ENCODE results near the gene TFPI.

Gene TFPI

DNA sequence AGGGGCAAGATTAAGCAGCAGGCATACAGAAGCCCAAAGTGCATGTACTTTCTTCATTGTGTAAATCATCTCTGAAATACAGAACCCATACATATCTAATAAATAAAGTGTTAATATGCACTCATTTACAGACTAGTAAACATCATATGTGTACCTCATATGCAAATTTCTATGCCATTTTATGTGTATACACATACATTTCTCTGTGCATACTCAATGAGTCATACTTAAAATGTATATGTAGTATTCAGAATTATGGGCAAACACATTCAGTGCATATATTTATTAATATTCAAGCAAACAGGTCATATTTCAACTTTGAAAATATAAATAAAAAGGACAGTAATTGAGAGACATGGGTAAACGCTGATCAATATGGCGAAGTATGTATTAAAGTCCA is 50.5 kb downstream of the TFPI start:
- DNase-seq = no peak

DNA sequence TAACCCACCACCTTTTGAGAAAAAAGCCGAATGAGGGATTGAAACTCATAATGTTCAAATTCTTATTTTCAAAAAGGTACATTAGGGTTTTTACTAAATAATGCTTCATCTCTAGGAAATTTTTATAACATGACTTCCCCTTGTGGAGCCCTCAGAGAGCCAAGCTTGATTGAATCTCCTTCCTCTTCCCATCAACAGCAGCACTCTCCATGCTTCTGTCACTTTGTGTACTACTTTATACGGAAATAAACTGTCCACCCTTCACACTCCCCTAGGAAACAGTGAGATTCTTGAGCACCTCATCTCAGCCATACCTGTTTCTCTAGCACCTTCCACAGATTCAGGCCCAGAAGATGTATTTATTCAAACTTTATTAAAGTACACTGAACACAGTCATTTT is 51.8 kb downstream of the TFPI start:
- no peak for DNase-seq

DNA sequence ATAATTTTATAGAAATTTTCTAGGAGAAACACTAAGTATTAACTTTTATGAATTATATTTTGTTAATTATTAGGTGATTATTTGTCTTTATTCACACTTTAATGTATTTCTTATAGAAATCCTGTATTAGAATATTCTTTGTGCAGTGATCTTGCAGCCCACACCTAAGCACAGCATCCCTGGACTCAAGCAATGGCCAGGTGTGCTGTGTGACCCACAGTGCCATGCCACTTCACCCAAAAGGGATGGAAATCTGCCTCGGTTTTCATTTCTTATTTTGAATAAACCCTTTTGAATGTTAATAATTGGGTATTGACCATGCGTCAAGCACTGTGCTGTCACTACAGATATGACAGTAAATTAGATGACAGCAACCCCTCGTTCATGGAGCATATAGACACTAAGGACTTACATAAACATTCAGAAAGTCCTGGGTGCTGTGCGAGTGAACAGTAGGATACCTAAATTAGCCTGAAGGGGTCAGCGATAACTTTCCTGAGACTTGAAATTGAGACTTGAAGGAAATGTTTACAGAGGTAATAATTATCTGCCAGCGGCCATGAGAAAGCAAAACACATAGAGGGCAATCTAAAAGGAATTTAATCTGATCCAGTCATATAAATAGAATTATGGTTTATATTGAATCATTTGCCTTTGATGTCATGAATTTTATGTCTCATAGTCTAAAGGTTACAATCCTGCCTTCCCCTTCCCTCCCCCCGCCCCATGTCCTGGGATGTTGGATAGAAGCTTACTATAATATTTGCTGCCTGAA is 53.5 kb downstream of the TFPI start:
- DNase-seq = no peak

DNA sequence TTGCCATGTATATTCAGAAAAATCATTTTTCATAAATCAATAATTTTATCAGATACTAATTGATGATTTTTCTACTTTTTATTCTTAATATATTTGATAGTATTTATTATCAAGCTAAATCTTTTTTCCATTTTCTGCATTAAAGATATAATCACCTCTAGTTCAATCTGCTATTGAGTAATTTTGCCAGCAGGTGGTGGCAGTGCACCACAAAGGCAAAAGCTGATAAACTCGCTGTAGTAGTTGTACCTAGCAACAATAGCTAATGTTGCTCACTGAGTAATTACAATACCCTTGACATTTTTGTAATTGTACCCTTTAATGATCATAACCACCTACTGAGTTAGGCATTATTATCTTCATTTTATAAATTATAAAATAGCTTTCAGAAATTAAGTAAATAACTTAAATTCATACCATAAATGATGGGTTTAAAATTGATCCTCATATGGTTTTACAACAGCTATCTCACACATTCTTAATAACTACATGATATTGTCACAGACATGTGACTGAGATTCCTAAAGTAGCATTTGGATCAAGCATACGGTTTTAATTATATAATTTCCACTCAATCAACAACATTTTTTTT is 54.2 kb downstream of the TFPI start:
- peak in 4 of 14 donors; percentile 1 to 8 (median 2) for DNase-seq

DNA sequence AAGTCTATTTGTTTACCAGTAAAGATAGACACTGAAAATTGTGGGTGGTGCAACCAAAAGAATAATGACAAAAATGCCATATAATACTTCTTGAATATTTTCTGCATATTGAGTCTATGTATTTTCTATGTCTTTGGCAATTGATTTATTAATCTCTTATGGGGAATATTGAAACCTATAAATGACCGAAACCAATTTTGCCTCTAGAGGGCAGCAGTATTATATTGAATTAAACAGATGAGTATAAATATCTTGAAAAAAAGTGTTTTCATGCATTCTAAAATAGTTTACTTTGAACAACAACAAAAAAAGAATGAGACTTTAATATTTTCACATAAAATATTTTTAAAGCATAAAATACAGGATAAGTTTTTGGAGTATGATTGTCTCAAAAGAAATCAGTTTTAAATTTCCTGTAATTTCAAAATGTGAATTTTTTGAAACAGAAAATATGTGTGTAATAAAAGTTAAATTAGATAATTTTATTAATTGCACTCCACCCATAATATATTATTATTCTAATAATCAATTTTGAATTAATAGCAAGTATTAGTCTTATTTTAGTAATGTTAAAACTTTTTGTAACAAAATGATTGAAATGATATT is 56.3 kb downstream of the TFPI start:
- DNase-seq = no peak

DNA sequence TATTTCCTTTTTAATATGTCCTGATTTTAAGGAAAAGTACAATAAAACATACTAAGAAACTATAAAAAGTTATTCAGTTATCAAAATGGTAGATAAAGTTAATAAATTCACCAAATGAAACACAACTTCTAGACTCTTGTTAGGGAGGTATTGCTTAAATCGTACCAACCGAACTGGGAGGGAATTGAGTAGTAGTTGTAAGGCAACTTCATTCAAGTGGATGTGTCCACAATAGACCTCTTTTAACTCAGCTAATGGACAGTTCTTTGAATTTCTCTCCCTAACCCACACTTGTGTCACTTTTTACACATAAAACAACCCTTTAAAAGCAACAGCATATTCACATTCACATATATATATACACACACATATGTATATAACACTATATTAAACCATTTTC is 57.1 kb downstream of the TFPI start:
- no peak for DNase-seq

DNA sequence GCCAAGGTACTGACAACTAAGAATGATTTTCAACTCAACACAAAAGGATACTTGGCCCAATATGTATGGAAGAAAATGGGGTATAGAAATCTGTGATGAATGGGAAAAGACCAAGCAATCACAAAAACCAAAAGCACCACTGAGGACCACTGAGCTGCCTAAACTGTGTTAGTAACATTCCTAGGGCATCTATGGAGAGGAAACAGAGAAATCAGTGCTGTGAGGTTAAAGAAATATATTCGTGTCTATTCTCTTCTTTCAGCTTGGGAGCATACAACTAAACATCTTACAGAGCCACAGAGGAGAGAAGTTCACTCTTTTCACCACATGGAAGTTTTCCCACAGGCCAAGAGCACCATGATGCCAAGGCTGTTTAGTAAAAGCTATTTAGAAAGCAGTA is 58.9 kb downstream of the TFPI start:
- no peak for DNase-seq

DNA sequence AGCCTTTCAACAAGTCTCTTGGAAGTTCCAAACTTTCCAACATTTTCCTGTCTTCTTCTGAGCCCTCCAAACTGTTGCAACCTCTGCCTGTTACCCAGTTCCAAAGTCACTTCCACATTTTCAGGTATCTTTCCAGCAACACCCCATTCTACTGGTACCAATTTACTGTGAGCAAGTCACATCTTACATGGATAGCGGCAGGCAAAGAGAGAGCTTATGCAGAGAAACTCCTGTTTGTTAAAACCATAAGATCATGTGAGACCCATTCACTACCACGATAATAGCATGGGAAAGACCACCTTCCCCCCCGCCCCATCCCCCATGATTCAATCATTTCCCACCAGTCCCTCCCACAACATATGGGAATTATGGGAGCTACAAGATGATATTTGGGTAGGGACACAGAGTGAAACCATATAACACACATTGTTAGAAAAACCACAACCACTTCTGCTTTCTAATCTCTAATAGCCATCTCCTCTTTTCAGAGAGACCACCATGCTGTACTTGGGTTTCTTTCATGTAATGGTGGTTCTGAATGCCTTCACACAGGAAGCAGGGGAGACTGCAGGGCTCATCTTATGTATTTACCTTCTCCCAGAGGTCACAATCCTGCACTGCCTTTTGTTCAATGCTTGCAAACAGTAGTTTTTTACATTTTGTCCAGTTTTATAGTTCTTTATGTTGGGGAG is 60.2 kb downstream of the TFPI start:
- no peak for DNase-seq

DNA sequence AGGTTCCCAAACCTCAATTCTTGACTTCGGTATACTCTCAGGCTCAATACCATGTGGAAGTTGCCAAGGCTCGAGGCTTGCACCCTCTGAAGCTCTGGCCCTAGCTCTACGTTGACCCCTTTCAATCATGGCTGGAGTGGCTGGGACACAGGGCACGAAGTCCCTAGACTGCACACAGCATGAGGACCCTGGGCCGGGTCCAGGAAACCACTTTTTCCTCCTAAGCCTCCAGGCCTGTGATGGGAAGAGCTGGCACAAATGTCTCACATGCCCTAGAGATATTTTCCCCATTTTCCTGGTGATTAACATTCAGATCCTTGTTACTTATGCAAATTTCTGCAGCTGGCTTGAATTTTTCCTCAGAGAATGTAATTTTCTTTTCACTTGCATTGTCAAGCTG is 61.1 kb downstream of the TFPI start:
- DNase-seq = no peak

DNA sequence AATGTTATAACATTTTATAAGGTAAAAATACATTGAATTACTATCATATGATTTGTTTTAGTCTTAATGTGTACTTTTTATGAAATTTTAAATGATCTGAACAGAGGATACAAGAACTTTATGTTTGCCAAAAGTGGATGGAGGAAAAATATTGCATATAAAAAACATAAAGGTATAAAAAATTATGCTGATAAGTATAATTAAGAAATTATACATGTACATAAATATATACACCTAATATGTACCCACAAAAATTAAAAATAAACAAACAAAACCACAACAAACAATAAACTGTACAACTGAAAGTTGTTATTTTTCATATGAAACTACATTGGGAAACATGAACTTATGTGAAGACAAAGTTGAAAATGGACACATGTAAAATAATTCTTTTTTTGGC is 68.0 kb downstream of the TFPI start:
- no peak for DNase-seq

DNA sequence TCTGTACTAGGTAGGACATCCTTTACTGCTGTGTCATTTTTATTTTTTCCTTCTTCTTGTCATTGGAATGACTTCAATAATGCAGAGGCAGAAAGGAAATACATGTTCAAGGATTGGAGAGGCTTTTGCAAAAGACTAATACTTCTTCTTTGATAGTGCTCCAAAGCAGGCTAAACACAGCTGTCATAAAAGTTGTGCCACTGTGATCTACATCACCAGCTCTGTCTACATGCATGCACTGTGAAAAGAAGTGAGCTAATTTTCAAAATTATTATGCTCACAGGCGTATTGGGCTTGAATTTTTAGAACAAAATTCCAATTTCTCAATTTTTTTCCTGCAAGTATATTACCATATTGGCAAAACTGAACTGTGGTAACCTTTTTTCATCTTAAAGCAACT is 68.7 kb downstream of the TFPI start:
- DNase-seq = no peak

DNA sequence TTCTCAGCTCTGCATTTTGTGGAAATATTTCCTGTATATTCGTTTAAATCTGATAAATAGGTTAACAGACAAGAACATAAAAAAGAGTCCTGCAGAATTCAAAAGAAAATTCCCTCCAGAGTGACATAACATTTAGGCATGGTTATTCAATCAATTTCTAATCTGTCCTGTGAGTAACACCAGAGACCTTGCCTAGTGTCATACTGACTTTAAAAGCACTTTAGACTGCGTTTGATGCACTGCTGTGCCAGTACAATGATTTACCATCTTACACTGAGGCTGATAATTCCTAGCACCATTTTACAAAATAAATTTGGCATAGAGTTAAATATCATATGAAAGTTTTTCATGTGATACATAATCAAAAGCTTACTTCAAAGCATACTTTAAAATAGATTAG is 70.7 kb downstream of the TFPI start:
- no peak for DNase-seq

DNA sequence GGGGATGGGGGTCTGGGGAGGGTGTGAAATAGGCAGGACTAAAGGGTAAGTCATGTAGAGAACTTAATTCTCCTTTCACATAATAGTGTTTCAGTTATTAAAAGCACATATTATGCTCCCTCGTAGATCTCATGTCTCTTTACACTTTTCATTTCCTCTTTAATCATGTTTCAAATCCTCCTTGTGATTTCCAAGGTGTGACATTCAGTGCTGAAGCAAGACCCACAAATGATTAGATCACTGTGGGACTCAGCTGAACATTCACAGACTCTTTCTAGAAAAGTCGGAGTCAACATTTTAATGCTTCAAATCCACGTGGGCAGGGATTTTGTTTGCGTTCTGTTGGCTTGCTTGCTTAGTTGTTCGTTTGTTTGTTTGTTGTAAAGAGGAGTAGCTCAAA is 71.4 kb downstream of the TFPI start:
- DNase-seq = no peak

DNA sequence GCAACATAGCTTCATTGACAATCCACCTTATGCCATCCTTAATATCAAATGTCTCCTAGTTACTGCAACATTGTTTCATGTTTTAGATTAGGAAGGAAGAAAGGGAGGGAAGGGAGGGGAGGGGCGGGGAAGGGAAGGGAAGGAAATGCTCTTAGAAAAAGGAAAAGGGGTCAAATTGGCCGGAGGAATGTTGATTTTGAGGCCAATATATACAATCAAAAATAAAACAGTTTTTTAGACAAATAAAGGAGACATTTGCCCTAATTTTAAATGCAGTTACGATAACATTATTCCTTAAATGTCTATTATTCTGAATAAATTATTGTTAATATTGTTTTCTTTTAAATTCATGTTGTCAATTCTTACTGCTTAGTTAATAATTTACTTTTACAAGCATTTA is 72.7 kb downstream of the TFPI start:
- DNase-seq = no peak

DNA sequence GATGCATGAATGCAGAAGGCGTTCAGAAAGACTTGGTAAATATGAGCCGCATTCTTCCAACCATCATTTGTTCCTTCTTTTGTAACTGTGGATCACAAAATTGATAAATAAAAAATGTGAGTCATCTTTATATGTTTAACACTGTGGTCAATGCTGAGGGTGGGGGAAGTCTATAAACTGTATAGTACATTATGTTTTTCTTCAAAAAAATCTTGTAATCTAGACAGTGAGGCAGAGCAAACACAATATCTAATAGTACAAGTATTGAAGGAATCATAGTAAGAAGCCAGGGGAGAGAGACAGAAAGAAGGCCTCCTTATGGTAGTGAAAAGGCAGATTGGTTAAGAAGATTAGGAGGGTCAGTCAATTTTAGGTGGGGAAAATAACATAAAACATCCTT is 75.5 kb downstream of the TFPI start:
- DNase-seq = no peak

DNA sequence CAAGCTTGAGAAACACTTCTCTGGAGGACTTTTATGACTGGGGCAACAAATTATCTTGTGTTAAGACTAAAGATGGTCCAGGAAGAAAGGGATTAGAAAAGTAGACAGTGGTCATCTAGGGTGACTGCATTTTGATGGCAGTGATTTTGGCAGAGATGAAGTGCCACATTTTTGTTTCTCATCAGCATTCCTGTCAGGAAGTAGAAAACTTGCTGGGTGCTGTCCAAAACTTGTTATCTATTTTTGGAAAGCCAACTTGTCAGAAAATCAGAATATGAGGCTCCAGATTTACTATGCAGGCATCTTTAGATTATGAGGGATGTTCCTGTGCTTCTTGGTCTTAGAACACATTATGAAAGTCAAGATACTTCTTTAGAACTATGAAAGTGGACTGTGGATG is 77.2 kb downstream of the TFPI start:
- DNase-seq = no peak

DNA sequence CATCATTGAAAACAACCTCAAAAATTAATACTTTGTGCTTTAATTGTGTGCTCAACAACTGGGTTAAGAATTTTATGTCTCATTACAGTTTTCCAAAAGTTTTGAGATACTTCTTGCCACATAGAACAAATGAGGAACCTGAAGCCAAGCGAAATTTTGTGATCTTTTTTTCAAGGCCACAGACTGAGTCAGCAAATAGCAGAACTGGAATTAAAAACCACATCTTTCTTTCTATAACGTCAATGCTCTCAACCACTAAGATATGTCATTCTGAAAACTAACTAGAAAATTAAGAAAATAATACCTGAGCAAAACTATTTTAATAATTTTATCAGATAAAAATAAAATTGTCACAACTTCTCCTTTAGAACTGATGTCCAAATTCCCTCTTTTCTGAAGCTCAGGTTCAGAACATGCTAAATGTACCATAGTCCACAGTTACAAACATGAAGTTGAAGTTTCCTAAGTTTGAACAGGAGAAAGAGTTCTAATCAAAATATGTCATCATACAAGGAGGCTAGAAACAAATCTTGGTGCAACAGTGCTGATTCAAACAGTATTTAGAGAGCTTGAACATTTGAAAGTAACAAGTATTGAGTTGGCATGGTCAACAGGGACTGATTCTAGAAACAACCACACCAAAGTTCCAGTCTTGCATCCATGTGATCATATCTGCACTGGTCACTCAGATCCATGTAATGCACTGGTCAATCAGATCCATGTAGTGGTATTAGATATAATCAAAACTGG is 78.6 kb downstream of the TFPI start:
- DNase-seq = no peak

DNA sequence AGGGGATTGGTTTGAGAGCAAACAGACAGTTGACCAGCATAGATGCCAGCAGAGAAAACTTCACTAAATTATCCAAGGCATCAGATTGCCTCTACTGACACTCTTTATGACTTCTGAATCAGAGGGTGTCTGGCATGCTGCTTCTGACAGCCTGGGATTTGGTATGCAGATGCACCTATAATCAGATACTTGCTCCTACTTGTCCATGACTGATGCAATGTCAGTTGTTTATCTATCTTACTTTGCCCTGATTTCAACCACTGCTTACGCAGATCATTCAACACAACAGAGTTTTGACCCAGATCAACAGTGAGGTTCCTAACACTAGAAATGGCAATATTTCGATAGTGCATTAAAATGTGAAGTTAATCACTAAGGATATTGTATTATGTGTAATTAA is 83.5 kb downstream of the TFPI start:
- no peak for DNase-seq

DNA sequence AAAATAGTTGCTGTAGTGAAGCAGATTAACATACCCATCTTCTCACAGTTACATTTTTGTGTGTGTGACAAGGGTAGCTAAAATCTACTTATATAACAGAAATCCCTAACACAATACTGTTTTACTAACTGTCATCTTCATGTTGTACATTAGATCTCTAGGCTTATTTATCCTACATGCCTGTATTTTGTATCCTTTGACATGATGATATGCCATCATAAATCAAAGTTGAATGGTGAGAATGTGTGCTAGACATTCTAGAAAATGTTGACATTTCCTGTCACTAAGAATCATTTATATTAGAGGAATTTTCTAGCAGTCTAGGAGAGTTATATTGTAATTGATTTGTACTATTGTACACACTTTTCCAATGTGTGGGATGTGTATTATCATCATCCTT is 84.7 kb downstream of the TFPI start:
- DNase-seq = no peak

DNA sequence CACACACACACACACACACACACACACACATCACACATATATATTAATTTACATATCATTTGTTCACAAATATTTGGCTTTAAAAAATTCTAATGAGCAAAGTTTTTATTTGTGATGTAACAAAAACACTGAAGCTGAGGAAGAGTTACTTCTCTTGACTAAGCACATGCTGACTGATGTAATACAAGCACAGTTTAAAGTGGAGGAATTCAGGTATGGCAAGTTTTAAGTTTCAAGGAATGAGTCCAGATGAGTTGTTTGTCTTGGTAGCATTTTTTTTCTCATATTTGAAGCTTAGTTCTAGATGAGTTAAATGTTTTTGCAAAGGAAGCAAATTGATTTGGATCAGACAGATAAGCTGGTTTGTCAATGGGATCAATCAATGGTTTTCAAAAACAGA is 86.0 kb downstream of the TFPI start:
- DNase-seq = no peak

DNA sequence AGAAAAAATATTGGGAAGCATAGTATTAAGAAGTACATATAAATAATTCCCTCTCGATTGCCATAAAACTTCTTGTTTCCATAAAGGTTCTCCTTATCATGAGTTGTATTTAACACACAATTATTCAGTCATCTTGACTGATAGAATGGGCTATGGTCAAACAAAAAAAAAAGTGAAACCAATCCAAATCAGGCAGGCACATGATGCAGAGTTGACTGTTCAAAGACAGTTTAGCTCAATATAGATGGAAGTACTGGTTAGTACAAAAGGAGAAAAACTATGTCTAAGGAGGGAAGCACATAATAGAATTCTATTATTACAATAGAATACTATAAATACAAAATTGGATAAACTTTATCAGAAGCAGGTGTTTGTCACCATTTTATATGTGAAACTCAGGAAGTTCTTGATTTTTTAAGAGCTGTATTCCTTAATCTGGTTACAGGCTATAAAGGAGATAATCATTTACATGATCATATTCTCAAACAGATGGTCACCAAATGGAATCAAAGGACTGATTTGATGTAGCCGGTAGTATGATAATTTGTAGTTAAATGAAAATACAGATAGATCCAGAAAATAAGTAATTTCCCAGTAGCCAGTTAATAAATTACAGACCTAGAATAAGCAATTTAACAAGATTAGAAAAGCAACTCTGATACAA is 88.0 kb downstream of the TFPI start:
- no peak for DNase-seq

DNA sequence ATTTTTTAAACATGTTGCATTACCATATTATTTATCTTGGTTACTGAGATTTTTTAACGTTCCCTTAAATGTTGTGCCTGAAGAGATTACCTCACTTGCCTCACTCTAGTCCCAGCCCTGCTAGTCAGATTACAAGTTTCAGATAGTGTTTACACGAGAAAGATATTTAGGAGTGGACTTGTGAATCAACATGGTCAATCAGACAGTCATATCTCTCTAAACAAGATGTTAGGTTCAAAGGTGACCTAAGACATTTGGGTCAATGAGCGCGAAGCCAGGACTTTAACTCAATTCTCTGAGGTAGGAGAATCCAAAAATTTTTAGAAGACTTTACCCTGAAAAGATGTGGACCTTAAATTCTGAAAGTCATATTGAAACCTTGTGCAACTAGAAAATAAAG is 91.4 kb downstream of the TFPI start:
- DNase-seq = no peak
